ENCODE results near the gene CFAP20.

Gene CFAP20

DNA sequence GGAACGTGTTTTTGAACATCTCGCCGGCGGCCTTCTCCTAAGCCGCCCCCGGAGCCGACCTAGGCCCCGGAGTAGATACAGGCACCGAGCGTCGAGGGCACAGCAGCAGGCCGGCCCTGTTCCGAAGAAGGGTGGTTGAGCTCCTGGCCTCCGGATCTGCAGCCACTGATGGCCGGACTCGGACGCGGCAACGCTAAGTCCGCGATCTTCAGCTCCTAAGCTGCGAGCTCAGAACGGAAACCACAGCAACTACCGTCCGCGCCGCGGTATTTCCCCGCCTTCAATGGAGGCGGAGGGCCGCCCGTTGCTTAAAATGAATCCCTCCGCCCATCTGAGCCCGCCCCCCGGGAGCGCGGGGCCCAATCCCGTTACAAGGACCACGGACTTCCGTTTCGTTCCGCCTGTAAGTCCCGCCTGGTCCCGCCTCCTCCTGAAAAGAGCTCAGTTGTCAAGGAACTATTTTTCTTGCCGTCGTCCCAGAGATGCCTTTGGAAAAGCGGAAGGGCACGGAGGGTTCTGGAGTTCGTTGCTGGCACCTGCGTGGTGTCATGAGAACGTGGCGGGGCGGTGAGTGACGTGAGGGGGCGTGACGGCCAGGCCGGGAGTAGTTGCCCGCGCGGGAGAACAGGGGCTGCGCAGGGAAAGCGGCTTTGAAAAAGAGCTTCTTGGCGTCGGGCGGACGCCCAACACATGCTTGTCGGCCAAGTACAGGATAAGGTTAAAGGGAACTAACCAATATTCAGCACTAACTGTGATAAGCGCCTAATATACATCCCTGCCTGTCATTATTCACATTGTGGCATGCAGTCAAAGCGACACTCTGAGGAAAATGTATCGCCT is at the start of gene CFAP20:
Gene CFAP20 (minus strand): TSS at position 285 of the 840 bp plus-strand sequence. CDS start 266 bp downstream, at position 19.
- H3F3A ChIP-seq (ENCODE audit: insufficient read depth, low read length): no peaks in the 10 kb centered on the region
- no peaks in the 10 kb centered on the region for H3K27me3 ChIP-seq (ENCODE audit: insufficient read depth, low read length)
- peak within 1 kb of the TSS; percentile 100 for H3K4me2 ChIP-seq (ENCODE audit: low read length)

GRCh38 chr16:58177353-58177710 is 48.2 kb upstream of the CFAP20 start:
- Histone ChIP-seq H2AFZ (ENCODE audit: low read length) (no peak overlapping the region), H3K36me3 (ENCODE audit: insufficient read depth, low read length) (peaks cover 82% of the 10 kb centered on the region), H3K9me2 (ENCODE audit: low read depth, low read length) (no peaks in the 10 kb centered on the region), H4K20me1 (ENCODE audit: insufficient read depth, low read length) (no peaks in the 10 kb centered on the region), H3K4me2 (ENCODE audit: low read length) (no peak overlapping the region), H3K27ac (ENCODE audit: low read depth, low read length, poor library complexity, severe bottlenecking) (no peak overlapping the region), H3K4me3 (ENCODE audit: low read depth, low read length, poor library complexity, severe bottlenecking) (no peak overlapping the region), H3F3A (ENCODE audit: insufficient read depth, low read length) (no peaks in the 10 kb centered on the region), H3K4me1 (ENCODE audit: insufficient read depth, low read length, severe bottlenecking) (no peaks in the 10 kb centered on the region), H3K79me2 (ENCODE audit: insufficient read depth, low read length) (no peaks in the 10 kb centered on the region), H3K9ac (ENCODE audit: low read length) (no peak overlapping the region), H3K9me3 (ENCODE audit: low read length) (no peaks in the 10 kb centered on the region), H3K27me3 (ENCODE audit: insufficient read depth, low read length) (no peaks in the 10 kb centered on the region)
- TF ChIP-seq, protein P1, sequence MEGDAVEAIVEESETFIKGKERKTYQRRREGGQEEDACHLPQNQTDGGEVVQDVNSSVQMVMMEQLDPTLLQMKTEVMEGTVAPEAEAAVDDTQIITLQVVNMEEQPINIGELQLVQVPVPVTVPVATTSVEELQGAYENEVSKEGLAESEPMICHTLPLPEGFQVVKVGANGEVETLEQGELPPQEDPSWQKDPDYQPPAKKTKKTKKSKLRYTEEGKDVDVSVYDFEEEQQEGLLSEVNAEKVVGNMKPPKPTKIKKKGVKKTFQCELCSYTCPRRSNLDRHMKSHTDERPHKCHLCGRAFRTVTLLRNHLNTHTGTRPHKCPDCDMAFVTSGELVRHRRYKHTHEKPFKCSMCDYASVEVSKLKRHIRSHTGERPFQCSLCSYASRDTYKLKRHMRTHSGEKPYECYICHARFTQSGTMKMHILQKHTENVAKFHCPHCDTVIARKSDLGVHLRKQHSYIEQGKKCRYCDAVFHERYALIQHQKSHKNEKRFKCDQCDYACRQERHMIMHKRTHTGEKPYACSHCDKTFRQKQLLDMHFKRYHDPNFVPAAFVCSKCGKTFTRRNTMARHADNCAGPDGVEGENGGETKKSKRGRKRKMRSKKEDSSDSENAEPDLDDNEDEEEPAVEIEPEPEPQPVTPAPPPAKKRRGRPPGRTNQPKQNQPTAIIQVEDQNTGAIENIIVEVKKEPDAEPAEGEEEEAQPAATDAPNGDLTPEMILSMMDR (IDR thresholded peaks at IDR 0.05; ENCODE audit: low read length): no peak
- TF ChIP-seq EZH2 (IDR thresholded peaks at IDR 0.05; ENCODE audit: borderline replicate concordance, low read length): no peak

More for the DNA sequence above, at the start of gene CFAP20:
- Histone ChIP-seq H2AFZ (ENCODE audit: low read length) (no peak within 1 kb of the TSS), H3K4me1 (ENCODE audit: insufficient read depth, low read length, severe bottlenecking) (peaks cover 31% of the 10 kb centered on the region), H3K36me3 (ENCODE audit: insufficient read depth, low read length) (no peaks in the 10 kb centered on the region), H3K9ac (ENCODE audit: low read length) (peak within 1 kb of the TSS; percentile 87), H3K79me2 (ENCODE audit: insufficient read depth, low read length) (peaks cover 43% of the 10 kb centered on the region), H3K9me2 (ENCODE audit: low read depth, low read length) (no peaks in the 10 kb centered on the region), H3K27ac (ENCODE audit: low read depth, low read length, poor library complexity, severe bottlenecking) (peak within 1 kb of the TSS; percentile 83), H3K9me3 (ENCODE audit: low read length) (no peaks in the 10 kb centered on the region), H4K20me1 (ENCODE audit: insufficient read depth, low read length) (no peaks in the 10 kb centered on the region), H3K4me3 (ENCODE audit: low read depth, low read length, poor library complexity, severe bottlenecking) (peak within 1 kb of the TSS; percentile 82)
- TF ChIP-seq EZH2 (IDR thresholded peaks at IDR 0.05; ENCODE audit: borderline replicate concordance, low read length): no peak
- TF ChIP-seq, protein P1 (IDR thresholded peaks at IDR 0.05; ENCODE audit: low read length): no peak

GRCh38 chr16:58176608-58177352 is 47.6 kb upstream of the CFAP20 start:
- no peak overlapping the region for H3K9ac ChIP-seq (ENCODE audit: low read length)
- H2AFZ ChIP-seq (ENCODE audit: low read length): no peak overlapping the region
- no peak for TF ChIP-seq EZH2 (IDR thresholded peaks at IDR 0.05; ENCODE audit: borderline replicate concordance, low read length)
- TF ChIP-seq, protein P1 (IDR thresholded peaks at IDR 0.05; ENCODE audit: low read length): no peak
- H3F3A ChIP-seq (ENCODE audit: insufficient read depth, low read length): no peaks in the 10 kb centered on the region
- H3K4me2 ChIP-seq (ENCODE audit: low read length): no peak overlapping the region
- no peak overlapping the region for H3K27ac ChIP-seq (ENCODE audit: low read depth, low read length, poor library complexity, severe bottlenecking)
- no peak overlapping the region for H3K4me3 ChIP-seq (ENCODE audit: low read depth, low read length, poor library complexity, severe bottlenecking)
- no peaks in the 10 kb centered on the region for H3K9me3 ChIP-seq (ENCODE audit: low read length)
- no peaks in the 10 kb centered on the region for H3K79me2 ChIP-seq (ENCODE audit: insufficient read depth, low read length)
- H3K27me3 ChIP-seq (ENCODE audit: insufficient read depth, low read length): no peaks in the 10 kb centered on the region
- no peaks in the 10 kb centered on the region for H3K4me1 ChIP-seq (ENCODE audit: insufficient read depth, low read length, severe bottlenecking)
- no peaks in the 10 kb centered on the region for H4K20me1 ChIP-seq (ENCODE audit: insufficient read depth, low read length)
- H3K36me3 ChIP-seq (ENCODE audit: insufficient read depth, low read length): peaks cover 82% of the 10 kb centered on the region
- no peaks in the 10 kb centered on the region for H3K9me2 ChIP-seq (ENCODE audit: low read depth, low read length)
